PFSK-1 (cell line): Measurements from ENCODE around the gene SCUBE1.

ENCODE experiments used
- FOXP2 ChIP-seq: optimal IDR thresholded peaks from 2 replicates; pipeline ENCODE3; 2011; ENCODE audit warnings: borderline replicate concordance, control low read depth, inconsistent platforms; ENCODE audit not compliant: insufficient read depth; ENCODE audit errors: extremely low read length, extremely low read depth
- POLR2AphosphoS5 ChIP-seq: IDR thresholded peaks from 2 replicates; pipeline ENCODE4 v1.6.1; 2012; ENCODE audit warnings: low read depth, mild to moderate bottlenecking, control low read depth, low read length, moderate library complexity
- SIN3A ChIP-seq: IDR thresholded peaks from 2 replicates; pipeline ENCODE4 v1.6.1; 2012; ENCODE audit warnings: mild to moderate bottlenecking, low read length, moderate library complexity, borderline replicate concordance; ENCODE audit not compliant: insufficient read depth
- TAF1 ChIP-seq: IDR thresholded peaks from 2 replicates; pipeline ENCODE4 v1.6.1; 2012; ENCODE audit warnings: low read length, control low read depth, borderline replicate concordance; ENCODE audit not compliant: insufficient read depth
- TF ChIP-seq, protein P1 (sequence below), 2 experiments: IDR thresholded peaks; 2 replicates each; pipeline versions ENCODE4 v1.6.1 to v1.8.0; 2011 to 2012; ENCODE audit warnings: low read depth in 2 of 2, low read length in 2 of 2, control low read depth in 1 of 2, inconsistent platforms in 1 of 2, mild to moderate bottlenecking in 1 of 2, moderate library complexity in 1 of 2; ENCODE audit not compliant: insufficient read depth in 1 of 2

Gene SCUBE1

DNA sequence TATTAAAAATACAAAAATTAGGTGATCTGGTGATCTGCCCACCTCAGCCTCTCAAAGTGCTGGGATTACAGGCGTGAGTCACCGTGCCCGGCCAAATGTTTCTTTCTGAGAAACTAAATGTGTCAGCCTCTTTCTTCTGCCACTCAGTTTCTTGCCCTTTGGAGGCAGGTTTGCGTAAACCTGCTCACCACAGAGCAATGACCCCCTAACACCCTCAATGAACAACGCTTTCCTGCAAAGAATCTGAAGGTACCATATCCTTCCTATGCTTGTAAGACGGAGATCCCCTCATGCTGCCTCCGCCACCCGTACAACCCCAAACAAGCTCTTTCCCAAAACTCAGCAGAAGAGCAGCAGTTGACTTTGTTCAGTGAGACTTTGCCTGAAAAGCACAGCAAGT is 117.6 kb downstream of the SCUBE1 start:
- no peak for TF ChIP-seq SIN3A
- TF ChIP-seq TAF1 = no peak
- TF ChIP-seq, protein P1, sequence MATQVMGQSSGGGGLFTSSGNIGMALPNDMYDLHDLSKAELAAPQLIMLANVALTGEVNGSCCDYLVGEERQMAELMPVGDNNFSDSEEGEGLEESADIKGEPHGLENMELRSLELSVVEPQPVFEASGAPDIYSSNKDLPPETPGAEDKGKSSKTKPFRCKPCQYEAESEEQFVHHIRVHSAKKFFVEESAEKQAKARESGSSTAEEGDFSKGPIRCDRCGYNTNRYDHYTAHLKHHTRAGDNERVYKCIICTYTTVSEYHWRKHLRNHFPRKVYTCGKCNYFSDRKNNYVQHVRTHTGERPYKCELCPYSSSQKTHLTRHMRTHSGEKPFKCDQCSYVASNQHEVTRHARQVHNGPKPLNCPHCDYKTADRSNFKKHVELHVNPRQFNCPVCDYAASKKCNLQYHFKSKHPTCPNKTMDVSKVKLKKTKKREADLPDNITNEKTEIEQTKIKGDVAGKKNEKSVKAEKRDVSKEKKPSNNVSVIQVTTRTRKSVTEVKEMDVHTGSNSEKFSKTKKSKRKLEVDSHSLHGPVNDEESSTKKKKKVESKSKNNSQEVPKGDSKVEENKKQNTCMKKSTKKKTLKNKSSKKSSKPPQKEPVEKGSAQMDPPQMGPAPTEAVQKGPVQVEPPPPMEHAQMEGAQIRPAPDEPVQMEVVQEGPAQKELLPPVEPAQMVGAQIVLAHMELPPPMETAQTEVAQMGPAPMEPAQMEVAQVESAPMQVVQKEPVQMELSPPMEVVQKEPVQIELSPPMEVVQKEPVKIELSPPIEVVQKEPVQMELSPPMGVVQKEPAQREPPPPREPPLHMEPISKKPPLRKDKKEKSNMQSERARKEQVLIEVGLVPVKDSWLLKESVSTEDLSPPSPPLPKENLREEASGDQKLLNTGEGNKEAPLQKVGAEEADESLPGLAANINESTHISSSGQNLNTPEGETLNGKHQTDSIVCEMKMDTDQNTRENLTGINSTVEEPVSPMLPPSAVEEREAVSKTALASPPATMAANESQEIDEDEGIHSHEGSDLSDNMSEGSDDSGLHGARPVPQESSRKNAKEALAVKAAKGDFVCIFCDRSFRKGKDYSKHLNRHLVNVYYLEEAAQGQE (IDR thresholded peaks at IDR 0.05; ENCODE audit: insufficient read depth in 1 of 2, low read depth in 2 of 2, low read length in 2 of 2) = no peak
- no peak for TF ChIP-seq POLR2AphosphoS5
- no peak for TF ChIP-seq FOXP2

DNA sequence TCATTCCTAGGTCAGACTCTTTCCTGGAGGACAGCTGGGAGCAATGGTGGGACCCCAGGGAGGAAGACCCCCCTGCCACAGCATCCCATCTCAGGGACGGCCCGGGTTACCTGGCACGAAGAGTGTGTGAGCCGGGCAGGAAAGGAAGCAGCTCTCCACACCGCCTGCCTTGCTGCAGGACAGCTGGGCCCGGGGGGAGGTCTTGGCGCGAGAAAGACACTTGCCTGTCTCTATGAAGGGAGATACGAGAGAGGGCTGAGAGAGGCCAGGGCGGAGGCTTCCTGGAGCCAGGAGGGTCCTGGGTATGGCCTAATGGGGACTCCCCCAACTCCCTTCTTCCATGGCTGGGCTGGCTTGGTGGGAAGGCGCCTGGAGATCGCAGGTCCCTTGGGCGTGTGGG is 120.2 kb downstream of the SCUBE1 start:
- TF ChIP-seq SIN3A (no peak), FOXP2 (no peak), POLR2AphosphoS5 (no peak), TAF1 (no peak)
- TF ChIP-seq, protein P1 (IDR thresholded peaks at IDR 0.05; ENCODE audit: insufficient read depth in 1 of 2, low read depth in 2 of 2, low read length in 2 of 2) = no peak

DNA sequence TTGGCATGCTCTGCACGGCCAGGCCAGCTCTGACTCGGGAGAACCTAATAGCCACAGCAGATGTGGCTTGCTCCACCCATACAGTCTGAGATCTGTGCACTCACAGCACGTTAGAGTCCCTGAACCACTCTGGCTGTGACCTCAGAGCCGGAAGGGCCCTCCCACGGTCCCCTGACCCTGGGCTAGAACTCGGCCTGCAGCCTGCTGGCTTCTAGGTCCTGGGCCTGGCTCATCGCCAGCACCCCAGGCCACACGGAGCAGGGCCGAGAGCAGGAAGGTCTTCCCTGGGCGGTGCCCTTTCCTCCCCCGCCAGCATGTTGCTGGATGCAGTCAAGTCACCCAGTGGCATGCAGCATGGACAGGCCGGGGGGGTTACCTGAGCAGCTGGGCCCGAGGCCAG is 120.9 kb downstream of the SCUBE1 start:
- TF ChIP-seq FOXP2 (no peak), POLR2AphosphoS5 (no peak), SIN3A (no peak), TAF1 (no peak)
- TF ChIP-seq, protein P1 (IDR thresholded peaks at IDR 0.05; ENCODE audit: insufficient read depth in 1 of 2, low read depth in 2 of 2, low read length in 2 of 2) = no peak

DNA sequence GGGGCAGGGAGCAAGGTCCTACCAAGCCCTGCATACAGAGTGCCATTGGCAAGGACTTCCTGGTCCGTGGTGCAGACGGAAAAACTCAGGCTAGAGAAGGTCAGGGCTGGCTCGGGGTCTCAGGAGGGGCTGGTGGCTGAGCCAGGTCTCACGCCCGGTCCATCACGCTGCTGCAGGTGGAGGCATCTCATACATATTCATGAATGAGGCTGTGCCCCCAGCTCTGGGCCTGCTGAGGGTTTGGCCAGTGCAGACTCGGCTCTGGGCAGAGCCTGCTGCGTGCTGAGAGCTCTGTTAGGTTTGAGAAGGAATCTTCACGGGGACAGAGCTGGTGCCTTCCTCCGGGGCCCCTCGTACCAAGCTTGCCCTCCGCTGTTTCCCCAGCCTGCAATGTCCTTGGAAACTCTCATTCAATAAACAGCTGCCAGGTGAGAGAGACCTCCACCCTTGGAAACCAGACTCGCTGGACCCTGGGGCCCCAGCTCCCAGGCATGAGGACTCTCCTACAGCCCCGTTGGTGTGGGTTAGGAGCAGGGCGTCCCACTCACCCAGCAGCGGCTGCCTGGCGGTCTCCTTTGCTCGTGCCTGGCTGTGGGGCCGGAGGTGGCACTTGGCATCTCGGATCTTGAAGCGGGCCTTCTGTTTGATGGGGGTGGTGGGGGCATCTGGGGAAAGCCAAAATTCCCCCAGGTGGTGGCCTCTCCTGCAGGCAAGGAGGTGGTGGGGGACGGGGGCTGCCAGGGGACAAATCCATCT is 122.4 kb downstream of the SCUBE1 start:
- TF ChIP-seq SIN3A (no peak), FOXP2 (no peak), POLR2AphosphoS5 (no peak), TAF1 (no peak)
- TF ChIP-seq, protein P1 (IDR thresholded peaks at IDR 0.05; ENCODE audit: insufficient read depth in 1 of 2, low read depth in 2 of 2, low read length in 2 of 2) = no peak
